GM04504 (cell line): ENCODE results near the gene N4BP2L2.
A peak's percentile ranks its signal among the peaks of the same experiment; 100 is the strongest.

Experiments used
- DNase-seq: peaks from one replicate; pipeline ENCODE4 v3.0.0-alpha.2; 2012; ENCODE audit warnings: low read depth

The N4BP2L2 gene

GRCh38 chr13:32530841-32531253 lies 7.7 kb downstream of the N4BP2L2 start:
- peak; percentile 32 for DNase-seq

GRCh38 chr13:32528358-32528757 lies 10.2 kb downstream of the N4BP2L2 start:
- no peak for DNase-seq

GRCh38 chr13:32527151-32527550 lies 11.4 kb downstream of the N4BP2L2 start:
- DNase-seq: no peak

DNA sequence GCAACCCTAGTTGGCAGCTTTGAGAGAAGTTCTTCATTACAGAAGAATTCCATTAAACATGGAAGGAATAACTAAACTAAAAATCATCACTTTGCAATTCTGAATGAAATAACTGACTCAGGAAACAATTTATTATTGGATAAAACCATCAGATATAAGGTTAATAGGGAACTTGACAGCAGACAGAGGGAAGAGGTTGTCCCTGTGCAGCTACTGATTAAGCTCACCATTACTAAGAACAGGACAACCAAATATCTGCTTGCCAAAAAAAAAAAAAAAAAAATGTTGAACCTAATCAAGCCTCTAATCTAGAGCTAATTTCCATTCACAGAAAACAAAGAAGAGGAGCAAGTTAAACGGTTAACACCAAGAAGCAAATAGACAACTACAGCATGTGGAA lies 12.8 kb downstream of the N4BP2L2 start:
- no peak for DNase-seq

- DNase-seq: no peak
Measured at GRCh38 chr13:32515246-32515645, 23.3 kb downstream of the N4BP2L2 start.

DNA sequence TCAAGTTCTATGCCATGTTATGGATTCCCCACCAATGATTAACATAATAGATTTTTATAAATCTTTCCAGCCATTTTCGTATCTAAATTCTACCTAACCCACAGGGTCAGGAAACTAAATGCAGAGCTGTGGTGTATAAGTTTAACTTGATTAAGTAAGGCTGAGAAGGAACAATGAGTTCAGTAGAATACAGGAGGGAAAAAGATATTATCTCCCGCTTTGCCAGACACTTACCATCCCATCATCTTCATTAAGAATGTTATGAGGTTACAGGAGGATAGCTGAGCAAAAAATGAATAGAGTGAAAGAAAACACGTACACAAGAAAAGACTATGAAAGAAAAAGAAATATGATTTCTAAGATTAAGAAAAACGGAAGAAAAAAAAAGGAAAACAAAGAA lies 27.1 kb downstream of the N4BP2L2 start:
- DNase-seq: no peak

DNA sequence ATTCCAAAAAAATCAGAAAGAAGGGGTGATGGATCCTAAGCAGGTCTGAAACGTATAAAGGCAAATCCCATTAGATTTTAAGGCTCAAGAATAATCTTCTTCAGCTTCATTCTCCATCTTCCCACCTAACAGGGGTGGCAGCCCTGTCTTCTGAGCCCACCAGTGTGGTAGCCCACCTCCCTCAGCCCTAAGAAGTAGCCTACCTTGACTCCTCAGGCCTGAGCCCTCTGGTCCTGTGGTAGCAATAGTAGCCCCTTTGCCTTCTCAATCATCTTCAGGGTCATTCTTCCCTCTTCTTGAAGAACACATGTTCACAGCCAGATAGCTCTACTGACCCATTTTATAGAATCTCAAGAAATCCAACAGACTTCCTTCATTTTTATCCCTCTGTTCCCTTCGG lies 33.7 kb downstream of the N4BP2L2 start:
- DNase-seq: no peak

DNA sequence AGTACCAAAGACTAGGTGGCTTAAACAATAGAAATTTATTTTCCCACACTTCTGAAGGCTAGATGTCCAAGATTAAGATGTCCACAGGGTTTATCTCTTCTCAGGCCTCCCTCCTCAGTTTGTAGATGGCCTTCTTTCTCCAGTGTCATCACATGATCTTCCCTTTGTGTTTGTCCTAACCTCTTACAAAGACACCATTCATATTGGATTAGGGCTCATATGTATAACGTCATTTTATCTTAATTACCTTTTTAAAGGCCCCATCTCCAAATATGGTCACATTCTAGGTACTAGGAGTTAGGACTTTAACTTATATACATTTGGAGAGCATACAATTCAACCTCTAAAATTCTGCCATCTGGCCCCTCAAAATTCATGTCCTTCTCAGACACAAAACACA lies 34.3 kb downstream of the N4BP2L2 start:
- DNase-seq: no peak

- DNase-seq: no peak
Measured at GRCh38 chr13:32503727-32504126, 34.9 kb downstream of the N4BP2L2 start.

GRCh38 chr13:32501064-32501463 lies 37.5 kb downstream of the N4BP2L2 start:
- DNase-seq: no peak

DNA sequence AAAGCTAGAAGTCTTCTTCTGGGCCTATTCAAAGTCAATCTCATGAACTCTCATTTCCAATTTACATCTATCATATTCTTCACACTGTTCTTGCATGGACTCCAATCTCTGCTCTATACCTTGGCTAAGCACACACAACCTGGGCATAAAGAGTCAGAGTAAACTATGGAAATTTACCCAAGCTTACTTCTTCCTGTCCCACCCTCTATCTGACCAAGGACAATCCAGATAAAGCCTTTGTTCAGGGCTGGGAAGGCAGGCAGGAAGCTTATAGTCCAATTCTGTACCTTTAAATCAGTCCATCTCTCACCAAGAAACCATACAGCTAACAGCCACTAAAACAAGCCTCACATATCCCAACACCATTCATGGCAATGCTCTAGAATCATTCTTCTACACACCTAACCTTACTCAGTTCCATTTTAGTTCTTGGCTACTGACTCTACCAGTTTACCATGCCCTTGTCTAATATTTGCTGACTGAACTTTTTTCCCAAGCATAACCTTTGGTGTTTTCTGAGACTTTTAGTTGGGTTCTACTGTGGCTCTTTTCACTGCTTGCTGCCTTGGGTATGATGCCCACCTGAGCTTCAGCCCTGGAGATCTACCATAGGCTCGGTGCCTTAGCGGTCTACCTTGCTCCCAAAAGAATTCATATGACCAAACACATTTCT lies 38.9 kb downstream of the N4BP2L2 start:
- no peak for DNase-seq

GRCh38 chr13:32497589-32497988 lies 41.0 kb downstream of the N4BP2L2 start:
- no peak for DNase-seq

DNA sequence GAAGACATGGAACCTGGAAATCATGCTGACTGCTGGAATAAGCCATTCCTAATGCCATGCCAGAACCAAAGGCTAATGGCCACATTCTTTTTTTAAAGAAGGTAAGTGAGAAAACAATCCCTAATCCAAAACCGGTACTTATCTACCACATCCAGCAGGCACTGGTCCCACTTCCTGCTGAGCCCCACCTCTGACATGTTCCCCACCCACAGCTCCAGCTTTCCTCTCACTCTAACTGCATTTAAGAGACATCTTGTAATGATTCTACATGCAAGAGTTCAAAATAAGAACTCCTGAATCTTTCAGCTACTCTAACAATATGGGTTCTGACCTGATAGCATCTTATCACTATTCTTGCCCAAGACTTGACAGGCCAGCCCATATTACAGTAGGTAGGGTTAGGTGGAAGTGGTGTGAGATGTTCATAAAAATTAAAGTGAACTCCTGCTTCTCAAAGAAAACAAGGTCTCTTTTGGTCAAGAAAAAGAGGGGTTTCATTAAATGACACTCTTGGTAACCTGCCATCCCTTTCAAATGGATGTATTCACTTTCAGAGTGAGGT lies 41.9 kb downstream of the N4BP2L2 start:
- DNase-seq: no peak

- DNase-seq: no peak
Measured at GRCh38 chr13:32495841-32496240, 42.8 kb downstream of the N4BP2L2 start.

GRCh38 chr13:32495429-32495828 lies 43.2 kb downstream of the N4BP2L2 start:
- DNase-seq: no peak

GRCh38 chr13:32491028-32491427 lies 47.6 kb downstream of the N4BP2L2 start:
- no peak for DNase-seq

GRCh38 chr13:32476892-32477291 lies 61.7 kb downstream of the N4BP2L2 start:
- DNase-seq: no peak

DNA sequence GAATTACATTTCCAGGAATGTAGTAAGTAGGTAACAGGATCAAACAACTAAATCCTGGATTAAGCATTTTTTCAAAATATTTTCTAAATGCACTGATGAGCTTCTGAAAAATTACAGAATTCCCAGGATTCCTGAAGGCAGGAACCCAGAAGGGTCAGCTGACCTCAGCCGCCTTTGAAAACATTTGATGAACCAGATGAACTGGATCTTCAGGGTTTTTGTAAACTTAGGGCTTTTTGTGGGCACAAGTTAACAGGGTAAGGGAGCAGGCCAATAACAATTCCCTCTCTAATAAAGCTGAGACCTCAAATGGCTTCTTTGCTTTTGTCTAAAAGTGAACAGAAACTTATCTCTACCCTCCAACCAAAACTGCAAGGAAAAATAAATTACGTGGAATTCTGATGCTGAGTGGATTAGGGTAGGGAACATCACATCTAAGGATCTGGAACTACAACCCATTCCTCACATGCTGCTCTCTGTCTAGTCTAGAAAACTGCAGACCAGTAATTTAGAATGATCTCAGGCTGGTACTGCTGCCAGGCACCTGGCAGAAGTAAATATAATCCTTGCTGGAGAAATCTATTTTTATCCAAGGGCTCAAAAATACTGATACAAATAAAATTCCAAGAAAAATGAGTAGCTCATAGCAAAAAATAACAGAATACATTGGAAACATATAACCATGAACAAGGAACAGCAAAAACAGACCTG lies 62.4 kb downstream of the N4BP2L2 start:
- DNase-seq: no peak

DNA sequence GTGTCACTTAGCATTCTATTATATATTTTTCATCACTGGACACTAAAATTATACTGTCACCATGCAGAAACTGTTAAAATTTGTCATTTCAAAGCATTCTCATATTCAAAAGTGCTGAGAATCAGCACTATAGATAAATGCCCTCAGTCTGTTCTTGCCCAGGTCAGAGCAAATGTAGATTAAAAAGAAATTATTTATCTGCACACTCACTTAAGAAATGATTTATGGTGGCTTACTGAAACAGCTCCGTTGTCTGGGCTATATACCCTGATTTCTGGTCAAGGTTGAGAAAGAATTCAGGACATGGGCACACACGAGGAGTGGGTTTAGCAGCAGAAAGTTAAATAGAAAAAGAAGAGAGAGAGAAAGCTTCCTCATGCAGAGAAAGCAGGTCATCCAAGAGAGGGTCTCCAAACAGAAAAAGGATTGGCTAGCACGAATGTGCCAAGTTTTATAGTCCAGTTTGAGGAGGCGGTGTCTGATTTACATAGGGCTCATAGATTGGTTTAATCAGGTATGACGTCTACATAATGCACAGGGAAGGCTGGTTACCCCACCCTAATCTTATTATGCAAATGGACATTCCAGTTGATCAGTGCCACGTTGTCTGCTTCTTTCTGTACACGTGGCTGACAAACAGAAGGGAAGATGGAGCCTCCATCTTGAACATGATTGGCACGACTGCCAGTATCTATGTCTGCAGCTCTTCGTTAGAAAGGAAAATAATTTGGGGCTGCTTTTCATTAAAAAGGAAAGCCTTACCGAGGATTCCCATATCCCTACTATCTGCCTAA lies 63.4 kb downstream of the N4BP2L2 start:
- no peak for DNase-seq

DNA sequence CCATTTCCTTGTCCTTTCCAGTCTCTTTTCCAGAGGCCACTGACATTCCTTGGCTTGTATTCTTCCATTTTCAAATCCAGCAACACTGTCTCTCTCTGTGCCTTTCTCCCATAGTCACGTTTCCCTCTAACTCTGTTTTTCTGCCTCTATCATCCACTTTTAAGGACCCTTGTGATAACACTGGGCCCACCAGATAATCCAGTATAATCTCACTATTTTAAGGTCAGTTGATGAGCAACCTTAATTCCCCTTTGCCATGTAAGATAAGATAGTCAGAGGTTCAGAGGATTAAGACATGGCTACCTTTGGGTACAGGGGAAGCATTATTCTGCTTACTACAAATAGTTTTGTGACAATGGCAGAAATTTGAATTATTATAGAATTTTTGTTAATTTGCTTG lies 64.9 kb downstream of the N4BP2L2 start:
- no peak for DNase-seq

DNA sequence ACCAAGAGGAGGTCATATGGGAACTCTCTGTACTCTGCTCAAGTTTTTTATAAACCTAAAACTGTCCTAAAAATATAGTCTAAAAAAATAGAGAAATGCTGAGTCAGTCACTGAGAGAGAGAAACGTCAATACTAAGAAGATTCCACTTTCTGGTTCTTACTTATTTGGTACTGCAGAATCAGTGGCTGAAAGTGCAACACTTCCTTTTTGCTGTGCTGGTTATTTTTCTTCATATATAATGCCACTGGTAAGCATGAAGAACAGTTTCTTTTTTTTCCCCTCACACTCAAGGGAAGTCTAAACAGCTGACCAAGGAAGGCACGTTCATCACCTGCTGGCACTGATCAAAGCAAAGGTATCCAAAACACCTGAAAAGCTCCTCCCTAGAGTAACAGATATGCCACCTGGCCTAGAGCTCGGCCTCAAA lies 66.4 kb downstream of the N4BP2L2 start:
- DNase-seq: no peak

DNA sequence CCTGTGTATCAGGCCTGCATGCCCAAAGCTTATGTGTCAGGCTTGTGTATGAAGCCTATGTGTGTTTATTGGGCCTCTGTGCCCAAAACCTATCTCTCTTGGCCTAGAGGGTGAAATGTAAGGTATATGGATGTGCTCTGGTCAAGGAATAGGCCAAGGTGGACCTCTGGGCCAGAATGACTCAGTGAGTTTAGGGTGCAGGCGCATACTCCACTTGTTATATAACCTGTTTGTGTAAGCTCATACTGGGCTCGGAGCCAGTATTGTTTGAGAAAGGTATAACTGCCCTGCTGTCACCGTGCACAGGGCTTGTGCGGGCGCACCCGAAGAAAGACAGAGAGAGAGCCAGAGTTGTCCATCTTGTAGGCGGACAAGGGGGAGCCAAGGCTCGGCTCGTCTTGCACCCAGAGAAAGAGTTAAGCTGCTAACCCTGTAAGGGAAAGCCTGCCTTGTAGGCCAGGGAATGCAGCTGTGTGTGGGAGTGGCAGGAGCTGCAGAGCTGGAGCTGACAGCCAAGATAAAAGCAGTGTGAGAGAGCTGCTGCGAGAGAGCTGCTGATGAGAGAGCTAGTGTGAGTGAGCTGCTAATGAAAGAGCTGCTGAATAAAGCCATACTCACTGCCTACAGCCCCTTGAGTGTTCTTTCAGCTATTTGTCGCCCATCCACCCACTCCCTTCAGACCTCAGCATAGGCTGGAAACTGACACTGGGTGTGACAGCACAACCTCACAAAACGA lies 67.2 kb downstream of the N4BP2L2 start:
- no peak for DNase-seq
